ENCODE measurements around the gene PDAP1.
"Not testable (repeated sequence)": the region's sequence is repeated elsewhere in the genome, so short reads cannot be mapped to it uniquely, and the experiment has no call there.

The PDAP1 gene, protein sequence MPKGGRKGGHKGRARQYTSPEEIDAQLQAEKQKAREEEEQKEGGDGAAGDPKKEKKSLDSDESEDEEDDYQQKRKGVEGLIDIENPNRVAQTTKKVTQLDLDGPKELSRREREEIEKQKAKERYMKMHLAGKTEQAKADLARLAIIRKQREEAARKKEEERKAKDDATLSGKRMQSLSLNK

DNA sequence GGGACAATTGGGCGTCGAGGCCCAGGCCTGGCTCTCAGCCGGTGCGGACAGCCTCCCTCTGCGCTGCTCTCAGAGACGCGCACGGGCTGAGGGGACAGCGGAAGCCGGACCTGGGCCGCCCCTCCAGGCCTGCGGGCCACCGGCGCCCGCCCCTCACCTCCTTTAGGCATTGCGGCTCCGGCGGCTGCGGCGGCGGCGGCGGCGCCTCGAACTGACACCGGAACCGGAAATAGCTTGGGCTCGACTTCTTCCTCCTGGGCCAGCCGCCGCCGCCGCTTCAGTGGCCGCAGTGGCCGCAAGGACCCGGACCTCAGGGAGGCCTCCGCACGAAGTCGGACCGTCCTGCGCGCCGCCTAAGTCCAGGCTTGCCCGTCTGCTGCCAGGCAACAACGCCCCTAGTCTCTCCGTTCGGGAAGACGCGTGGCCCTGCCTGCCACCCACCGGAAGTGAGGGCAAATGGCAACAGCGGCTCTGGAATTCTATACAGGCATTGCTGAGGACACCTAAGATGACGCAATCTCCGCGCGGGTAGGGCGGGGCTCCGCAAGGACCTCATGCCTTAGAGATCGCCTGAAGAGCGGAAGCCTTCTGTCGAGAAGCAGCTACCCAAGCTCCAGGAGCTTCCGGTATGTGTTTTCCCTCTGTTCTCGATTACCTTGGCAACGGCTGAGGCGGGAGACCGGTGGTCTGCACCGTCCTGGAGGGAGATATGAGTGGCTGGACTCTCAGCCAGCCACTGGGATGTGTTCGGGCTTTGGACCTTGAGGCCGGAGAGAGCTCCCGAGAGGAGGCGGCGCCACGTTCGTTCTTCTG lies at the start of gene PDAP1, which contains the start of gene BUD31:
TSS of gene PDAP1 (minus strand) at position 219 of the 813 bp plus-strand sequence. CDS start at position 170, 49 bp downstream.
TSS of gene BUD31 (plus strand) at position 591 of the 813 bp plus-strand sequence. CDS start 2,124 bp downstream, outside the sequence.
- DNase-seq (ENCODE audit: low read depth in 2 of 2), result peak; percentile 87 to 89

DNA sequence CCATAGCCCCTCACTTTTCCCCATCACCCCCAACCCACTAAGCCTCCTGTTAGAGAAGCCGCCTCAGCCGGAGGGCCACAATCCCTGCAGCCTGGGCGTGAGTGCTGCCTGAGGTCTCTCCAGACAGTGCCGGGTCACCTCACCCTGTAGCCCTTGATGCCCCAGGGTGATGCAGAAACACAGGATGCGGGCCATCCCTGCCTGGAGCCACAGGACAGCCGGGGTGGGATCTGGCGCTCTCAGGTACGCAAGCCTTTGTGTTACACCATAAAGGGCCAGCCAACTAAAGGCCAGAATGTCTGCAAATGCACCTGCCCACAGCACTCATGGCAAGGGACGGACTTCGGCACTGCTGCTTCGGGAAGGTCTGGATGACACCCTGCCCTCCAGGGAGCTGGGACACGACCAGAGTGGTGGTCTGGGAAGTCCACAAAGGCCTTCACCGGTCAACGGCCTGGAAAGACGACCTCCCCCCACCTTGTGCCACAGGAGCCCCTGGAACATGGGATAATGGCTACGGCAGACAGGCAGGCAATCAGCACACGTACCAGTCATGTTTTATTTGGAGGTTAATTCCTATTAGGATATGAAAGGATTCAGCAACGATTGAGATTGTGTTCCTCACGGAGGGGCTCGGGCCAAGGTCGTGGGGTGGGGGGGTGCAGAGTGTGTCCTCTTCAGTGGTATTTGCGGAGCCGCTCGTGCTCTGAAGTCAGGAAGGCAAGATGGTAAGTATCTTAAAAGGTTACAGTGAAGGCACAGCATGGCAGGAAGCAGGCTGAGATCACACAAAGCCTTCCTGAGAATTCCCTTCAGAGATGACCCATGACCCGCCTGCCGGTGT lies 49.5 kb upstream of the PDAP1 start:
- no peak for DNase-seq (ENCODE audit: low read depth in 2 of 2)

DNA sequence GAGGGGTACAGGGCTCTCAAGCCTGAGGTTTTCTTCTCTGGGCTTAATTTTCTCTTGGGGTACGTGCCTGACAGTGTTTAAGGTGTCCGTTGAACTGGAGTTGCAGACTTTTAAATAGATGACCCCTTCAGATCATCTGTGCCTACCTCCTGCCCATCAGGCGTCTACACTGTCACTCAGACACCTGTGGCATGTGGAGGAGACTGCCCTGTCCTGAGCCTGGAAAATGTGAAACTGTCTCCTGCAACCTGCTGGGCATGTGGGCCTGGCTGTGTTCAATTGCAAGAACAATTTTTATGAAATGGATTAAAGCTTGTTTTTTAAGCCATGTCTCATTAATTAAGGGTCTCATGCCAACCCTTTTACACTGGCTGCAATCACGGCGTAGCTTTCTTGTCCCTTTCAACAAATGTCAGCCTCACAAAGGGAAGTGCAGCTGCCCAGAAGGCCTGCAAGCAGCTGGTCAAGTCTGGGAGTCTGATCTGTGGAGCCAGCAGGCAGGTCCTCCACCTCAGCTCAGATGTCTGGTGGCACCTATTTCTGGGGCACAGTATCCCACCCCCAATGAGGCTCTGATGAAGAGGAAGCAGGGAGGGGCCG lies 48.8 kb upstream of the PDAP1 start:
- no peak for DNase-seq (ENCODE audit: low read depth in 2 of 2)

DNA sequence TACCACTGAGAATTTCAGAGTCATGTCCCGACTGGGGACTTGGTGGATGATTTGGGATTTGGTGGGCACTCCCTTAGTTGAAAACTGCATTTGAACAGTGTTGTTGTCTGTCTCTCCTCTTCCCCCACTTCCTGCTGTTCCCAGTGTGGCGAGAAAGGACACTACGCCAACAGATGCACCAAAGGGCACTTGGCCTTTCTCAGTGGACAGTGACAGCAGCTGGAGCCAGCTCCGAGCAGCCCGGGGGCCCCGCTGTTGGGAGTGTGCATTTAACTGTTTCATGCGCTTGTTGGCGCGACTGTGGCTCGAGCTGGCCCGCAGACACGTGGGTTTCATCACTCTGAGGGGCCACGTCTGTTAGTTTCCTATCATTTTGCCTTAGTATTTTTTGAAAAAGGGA lies 47.9 kb upstream of the PDAP1 start:
- DNase-seq (ENCODE audit: low read depth in 2 of 2), result no peak

DNA sequence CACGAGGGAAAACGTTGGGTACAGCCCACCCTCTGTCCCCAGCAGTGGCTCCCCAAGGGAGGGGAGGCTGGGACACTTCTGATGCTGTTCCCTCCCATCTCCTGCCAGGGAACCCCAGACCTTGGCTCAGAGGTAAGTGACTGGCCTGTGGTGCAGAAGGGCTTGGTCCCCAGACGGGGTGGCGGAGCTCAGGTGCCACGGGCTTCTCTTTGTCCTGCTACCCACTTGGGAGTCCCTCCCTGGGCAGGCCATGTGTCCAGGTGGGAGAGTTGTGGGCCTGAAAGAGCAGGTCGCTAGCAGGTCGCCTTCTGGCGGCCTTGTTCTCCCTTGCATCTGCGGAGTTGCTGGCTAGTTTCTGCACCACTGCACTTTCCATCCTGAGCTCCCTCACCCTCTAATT lies 47.5 kb upstream of the PDAP1 start:
- DNase-seq (ENCODE audit: low read depth in 2 of 2), result no peak

DNA sequence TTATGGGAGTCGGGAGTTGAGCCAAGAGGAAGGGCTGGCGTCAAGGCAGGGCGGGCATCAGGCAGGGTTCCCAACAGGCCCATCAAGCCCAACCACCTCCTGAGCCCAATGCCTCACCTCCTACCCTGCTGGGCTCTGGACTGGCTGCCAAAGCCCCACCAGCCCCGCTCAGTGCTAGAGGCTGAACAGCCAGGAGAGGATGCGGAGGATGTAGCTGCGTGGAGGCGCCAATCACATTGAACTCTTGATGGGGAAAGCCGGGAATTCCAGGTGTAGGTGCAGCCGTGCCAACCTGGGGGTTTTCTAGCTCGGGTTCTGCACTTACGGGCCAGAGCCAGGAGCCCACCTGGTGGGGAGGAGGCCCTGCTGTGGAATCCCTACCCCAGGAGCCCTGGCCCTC lies 44.7 kb upstream of the PDAP1 start:
- DNase-seq (ENCODE audit: low read depth in 2 of 2), result no peak

DNA sequence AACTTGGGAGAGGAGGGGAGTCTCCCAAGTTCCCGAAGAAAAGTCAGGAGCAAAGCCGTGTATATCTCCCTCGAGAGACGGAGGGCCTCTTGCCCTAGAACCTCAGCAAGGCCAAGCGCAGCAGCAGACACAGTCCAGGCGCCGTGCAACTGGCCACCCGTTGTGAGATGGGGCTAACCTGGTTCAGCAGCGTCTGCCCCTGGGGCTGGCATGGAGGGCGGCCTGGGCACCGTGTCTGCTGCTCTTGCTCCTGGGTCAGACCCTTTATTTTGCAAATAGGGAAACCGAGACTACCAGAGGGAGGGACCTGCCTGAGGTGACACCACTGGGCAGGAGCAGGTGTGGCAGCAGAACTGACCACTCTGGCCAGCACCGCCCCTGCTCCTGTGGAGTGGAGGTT lies 44.1 kb upstream of the PDAP1 start:
- DNase-seq (ENCODE audit: low read depth in 2 of 2), result no peak

DNA sequence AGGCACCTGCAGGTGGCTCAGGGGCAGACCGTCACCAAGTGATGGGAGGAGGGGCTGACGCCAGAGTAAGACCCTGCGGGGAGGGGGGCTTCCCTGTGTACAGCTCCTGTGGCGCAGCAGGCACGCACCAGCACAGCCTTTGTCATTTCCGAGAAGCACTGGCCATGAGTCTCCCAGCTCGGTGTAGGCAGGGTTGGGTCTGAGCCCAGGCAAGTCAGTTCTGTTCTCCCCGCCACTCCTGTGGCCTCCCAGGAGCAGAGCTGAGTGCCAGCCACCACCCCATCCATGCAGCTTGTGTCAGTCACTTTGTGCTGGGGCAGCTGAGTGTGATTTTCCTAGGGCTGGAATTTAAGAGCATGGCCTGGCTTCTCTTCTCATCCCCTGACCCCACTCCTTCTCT lies 43.5 kb upstream of the PDAP1 start:
- no peak for DNase-seq (ENCODE audit: low read depth in 2 of 2)

DNA sequence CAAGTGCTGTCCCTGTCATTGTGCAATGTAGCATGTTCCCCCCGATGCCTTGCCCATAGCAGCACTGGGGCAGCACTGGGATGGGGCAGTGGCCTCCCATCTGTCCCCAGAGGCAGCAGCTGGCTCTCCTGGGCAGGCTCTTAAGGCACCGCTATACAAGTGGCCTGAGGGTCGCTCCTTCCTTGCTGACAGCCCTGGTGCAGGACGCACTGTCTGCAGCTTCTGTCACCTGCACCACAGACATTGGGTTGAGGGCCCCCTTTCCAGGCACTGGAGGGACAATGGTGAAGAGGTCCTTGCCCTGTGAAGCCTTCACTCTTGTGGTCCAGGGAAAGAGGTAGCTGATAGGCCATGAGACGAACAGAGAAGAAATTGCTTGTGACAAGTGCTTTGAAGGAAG lies 40.9 kb upstream of the PDAP1 start:
- no peak for DNase-seq (ENCODE audit: low read depth in 2 of 2)

DNA sequence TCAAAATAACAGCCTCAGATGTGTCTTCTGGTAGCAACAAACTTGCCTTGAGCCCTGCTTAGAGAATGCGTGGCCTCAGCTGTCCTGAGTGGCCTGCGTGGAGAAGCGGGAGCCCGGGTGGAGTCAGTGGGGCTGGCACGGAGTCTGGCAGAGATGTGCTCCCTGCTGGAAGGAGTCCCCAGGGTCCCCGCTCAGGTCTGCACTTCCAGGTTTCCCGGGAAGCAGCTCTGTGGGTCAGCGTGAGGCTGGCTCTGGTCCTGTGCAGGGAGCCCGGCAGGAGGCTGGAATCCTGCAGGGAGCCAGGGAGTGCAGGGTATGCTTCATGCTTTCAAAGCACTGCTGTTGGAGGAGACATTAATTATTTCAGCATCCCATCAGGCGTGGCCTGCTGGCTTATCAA lies 40.5 kb upstream of the PDAP1 start:
- no peak for DNase-seq (ENCODE audit: low read depth in 2 of 2)

DNA sequence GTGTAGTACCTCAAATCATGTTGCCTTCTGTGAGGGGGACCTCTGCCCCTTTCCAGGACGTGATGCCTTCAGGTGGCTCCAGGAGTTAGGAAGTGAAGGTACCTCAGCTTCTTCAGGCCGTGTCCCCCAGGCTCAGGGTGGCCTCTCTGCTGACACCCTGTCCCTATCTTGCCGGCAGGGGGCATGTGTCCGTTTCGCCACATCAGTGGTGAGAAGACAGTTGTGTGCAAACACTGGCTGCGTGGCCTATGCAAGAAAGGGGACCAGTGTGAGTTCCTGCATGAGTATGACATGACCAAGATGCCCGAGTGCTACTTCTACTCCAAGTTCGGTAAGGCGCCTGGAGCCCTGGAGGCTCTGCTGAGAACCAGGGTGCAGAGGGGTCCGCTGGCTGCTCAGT lies 39.5 kb upstream of the PDAP1 start:
- DNase-seq (ENCODE audit: low read depth in 2 of 2), result no peak

DNA sequence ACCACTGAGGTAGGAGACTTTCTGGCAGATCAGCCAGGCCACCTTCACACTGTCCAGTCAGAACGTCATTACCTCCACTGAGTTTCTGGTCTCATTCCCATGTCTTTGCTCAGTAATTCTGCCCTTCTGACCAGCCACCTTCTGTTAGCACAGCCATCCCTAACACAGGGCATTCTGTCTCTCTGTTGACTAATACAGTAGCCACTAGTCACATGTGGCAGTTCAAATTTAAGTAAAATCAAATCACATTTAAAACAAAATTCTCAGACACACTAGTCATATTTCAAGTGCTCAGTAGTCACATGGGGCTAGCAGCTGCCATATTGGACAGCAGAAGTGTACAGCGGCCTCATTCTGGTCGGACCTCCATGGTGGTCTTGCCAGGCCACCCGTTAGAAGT lies 37.7 kb upstream of the PDAP1 start:
- DNase-seq (ENCODE audit: low read depth in 2 of 2), result no peak

DNA sequence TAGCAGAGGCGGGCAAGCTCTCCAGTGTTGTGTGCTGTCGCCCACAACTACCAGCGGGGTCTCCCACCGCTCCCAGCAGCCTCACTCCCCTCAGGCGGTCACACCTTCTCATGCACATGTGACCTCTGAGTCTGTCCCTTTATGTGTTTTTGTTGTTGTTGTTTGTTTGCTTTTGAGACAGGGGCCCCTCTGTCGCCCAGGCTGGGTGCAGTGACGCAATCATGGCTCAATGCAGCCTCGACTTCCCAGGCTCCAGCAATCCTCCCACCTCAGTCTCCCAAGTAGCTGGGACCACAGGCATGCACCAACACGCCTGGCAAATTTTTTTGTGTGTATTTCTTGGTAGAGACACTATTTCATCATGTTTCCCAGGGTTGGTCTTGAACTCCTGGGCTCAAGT lies 31.8 kb upstream of the PDAP1 start:
- DNase-seq (ENCODE audit: low read depth in 2 of 2), result peak in 1 of 2 experiments; percentile 11

DNA sequence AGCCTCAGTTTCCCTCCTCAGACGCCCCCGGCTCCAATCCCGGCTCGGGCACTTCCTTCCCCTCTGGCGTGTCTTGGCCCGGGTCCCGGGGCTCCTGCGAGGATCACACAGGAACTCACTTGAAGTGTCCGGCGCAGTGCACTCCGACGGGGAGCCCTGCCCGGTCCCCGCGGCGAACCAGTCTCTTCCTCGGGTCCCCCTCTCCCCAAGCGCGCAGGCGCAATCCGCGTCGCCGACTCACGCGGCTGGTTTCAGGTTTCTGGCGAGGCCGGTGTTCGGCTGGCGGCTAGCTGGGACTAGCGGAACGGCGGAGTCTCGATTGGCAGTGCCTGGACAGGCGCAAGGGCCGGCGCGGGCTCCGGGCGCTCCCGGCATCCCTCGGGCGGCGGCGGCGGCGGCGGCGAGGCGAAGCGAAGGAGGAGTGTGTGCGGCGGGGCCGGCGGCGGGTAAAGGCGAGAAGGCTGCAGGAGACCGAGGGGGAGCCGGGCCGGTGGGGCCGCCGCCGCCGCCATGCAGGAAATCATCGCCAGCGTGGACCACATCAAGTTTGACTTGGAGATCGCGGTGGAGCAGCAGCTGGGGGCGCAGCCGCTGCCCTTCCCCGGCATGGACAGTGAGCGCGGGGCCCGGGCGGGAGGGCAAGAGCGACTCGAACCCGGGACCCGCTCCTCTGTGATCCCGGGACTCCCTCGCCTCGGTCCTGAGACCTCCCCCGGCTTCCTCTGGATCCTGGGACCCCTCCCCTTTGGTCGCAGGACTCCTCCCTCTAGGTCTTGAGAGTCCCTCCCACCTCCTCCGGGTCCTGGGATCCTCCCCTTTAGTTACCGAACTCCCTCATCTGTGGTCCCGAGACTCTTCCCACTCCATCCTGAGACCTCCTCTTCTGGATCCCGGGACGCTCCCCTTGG lies 30.4 kb upstream of the PDAP1 start, which contains the start of the genes CPSF4 and PTCD1:
TSS of gene CPSF4 (plus strand) at position 371 of the 908 bp plus-strand sequence. CDS start at position 511, 140 bp downstream.
TSS of gene PTCD1 (minus strand) at position 226 of the 908 bp plus-strand sequence. CDS start 3,556 bp downstream, outside the sequence.
- DNase-seq (ENCODE audit: low read depth in 2 of 2), result peak; percentile 85 to 88

DNA sequence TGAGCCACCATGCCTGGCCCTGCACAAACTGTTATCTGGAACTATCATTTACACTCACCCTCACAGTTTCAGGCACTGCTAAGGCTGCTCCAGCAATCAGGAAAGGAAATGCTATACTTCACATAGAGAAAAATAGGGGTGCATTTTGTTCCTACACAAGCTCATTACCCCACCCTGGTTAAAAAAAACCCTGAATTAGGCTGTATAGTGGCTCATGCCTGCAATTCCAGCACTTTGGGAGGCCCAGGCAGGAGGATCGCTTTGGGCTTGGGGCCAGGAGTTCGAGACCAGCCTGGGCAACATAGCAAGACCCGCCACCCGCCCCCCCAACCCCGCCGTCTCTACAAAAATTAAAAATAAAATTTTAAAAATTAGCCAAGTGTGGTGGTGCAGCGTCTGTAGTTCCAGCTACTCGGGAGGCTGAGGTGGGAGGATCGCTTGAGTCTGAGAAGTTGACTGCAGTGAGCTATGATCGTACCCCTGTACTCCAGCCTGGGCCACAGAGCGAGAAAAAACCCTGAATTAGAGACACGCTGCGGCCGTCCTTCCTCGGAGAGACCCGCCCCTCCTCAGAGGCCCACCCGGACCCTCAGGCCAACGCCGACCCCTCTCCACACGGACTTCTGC lies 29.7 kb upstream of the PDAP1 start:
- DNase-seq (ENCODE audit: low read depth in 2 of 2), result no peak

DNA sequence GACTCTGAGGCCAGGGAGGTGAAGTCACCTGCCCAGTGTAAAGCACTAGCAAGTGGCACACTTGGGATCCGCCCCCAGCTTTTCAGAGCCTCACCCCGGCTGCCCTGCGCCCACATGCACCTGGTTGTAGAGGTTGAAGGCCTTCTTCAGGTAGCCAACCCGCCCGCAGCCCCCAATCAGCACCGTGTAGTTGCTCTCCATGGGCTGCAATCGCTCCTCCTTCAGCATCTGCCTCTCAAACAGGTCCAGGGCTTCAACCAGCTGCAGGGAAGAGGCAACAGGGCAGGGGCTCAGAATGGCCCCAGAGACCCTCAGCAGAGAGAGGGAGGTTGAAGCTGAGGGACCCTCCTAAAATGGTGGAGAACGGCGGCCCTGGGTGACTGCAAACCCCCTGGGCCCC lies 24.8 kb upstream of the PDAP1 start:
- DNase-seq (ENCODE audit: low read depth in 2 of 2), result no peak

DNA sequence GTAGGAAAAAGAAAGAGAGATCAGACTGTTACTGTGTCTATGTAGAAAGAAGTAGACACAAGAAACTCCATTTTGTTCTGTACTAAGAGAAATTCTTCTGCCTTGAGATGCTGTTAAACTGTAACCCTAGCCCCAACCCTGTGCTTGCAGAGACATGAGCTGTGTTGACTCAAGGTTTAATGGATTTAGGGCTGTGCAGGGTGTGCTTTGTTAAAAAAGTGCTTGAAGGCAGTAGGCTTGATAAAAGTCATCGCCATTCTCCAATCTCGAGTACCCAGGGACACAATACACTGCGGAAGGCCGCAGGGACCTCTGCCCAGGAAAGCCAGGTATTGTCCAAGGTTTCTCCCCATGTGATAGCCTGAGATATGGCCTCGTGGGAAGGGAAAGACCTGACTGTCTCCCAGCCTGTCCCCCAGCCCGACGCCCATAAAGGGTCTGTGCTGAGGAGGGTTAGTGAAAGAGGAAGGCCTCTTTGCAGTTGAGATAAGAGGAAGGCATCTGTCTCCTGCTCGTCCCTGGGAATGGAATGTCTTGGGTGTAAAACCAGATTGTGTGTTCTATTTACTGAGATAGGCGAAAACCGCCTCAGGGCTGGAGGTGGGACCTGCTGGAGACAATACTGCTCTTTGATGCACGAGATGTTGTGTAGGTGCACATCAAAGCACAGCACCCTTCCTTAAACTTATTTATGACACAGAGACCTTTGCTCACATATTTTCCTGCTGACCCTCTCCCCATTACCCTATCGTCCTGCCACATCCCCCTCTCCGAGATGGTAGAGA lies 23.6 kb upstream of the PDAP1 start:
- DNase-seq (ENCODE audit: low read depth in 2 of 2), result not testable (repeated sequence)

DNA sequence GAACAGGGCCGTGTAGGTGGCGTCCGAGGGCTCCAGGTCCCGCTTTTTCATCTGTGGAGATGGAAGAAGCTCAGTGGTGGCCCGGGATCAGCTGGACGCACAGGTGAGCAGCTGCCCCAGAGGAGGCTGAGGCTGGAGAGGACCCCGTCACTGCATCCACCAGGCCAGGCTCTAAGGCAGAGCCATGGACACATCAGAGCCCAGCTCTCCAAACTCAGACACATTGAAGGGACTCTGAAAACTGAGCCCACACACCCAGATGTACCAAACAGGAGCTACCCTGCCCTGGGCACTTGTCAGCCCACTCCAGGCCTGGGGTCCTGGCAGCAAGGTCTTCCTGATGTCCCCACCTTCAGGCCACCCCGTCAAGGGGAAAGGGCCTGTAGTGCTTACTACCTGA lies 21.4 kb upstream of the PDAP1 start:
- DNase-seq (ENCODE audit: low read depth in 2 of 2), result no peak

DNA sequence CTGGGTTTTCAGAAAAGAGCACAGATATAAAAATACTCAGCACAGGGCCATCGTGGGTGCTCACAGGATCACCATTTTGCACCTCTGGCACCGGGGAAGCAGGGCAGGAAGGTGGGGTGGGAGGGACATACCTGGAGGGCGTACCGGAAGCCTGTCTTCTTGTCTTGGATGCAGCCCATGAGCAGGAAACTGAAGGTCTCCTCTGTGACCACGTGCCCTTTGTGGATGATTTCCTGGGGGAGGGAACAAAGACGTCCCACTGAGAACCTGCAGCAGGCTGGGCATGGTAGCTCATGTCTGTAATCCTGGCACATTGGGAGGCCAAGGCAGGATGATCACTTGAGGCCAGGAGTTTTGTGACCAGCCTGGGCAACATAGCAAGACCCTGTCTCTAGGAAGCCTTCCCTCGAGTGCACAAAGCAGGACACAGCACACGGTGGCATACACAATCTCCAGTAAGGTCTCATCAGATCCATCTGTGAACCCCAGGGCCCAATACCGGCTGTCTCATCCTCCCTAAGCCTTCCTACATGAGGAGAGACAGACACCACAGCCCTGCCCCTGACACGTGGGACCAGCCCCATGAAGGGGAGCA lies 20.7 kb upstream of the PDAP1 start:
- no peak for DNase-seq (ENCODE audit: low read depth in 2 of 2)
